Measurements from ENCODE around the gene UGGT2.

DNA sequence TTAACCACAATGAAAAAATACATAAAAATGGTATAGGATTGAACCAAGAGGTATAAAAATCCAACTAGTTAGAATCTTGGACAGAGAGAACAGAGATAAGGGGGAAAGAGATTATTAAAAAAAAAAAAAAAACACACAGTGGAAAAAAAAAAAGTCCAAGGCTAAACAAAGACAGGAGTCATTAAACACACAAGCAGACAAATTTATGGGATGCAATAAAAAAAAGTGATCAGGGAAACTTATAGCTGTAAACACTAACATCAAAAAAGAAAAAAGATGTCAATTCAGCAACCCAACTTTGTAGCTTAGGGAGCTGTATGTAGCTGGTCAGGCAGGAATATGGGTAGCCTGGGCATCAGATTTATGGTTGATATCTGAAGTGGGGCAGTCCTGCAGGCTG, 247.3 kb downstream of the UGGT2 start:
- TF ChIP-seq POLR2AphosphoS5 (IDR thresholded peaks at IDR 0.05; ENCODE audit: low read depth, low read length) (no peak), TAF1 (IDR thresholded peaks at IDR 0.05; ENCODE audit: low read depth, low read length) (no peak), POLR2A (IDR thresholded peaks at IDR 0.05; ENCODE audit: low read depth, low read length) (no peak), SPI1 (IDR thresholded peaks at IDR 0.05; ENCODE audit: low read depth, low read length) (no peak), PAX5 (IDR thresholded peaks at IDR 0.05; ENCODE audit: insufficient read depth, low read length, severe bottlenecking) (no peak), POU2F2 (IDR thresholded peaks at IDR 0.05; ENCODE audit: low read depth, low read length) (no peak)
